Kasumi-1 (cell line): ENCODE results near the gene ZNF280B.

Experiments
- DNase-seq, 2 experiments: peaks; one replicate each; lab custom pipeline; 2025; lab: John Stamatoyannopoulos, UW

Gene ZNF280B

GRCh38 chr22:22508274-22509176 lies at the start of gene ZNF280B:
ZNF280B (minus strand) TSS chr22:22508742; CDS start chr22:22489398, 19,344 bp downstream.
- peak; percentile 81 to 91 for DNase-seq

GRCh38 chr22:22556995-22557925 lies 48.7 kb upstream of the ZNF280B start:
- DNase-seq, result no peak

GRCh38 chr22:22556578-22556977 lies 48.0 kb upstream of the ZNF280B start:
- no peak for DNase-seq

GRCh38 chr22:22555596-22555995 lies 47.1 kb upstream of the ZNF280B start:
- DNase-seq, result no peak

- no peak for DNase-seq
These were observed 46.2 kb upstream of the ZNF280B start for GRCh38 chr22:22554587-22555284.

GRCh38 chr22:22553735-22554586 lies 45.4 kb upstream of the ZNF280B start:
- no peak for DNase-seq

- no peak for DNase-seq
These were observed 44.6 kb upstream of the ZNF280B start for GRCh38 chr22:22553141-22553540.

- DNase-seq, result no peak
These were observed 44.1 kb upstream of the ZNF280B start for GRCh38 chr22:22552630-22553029.

- no peak for DNase-seq
These were observed 42.4 kb upstream of the ZNF280B start for GRCh38 chr22:22550789-22551434.

GRCh38 chr22:22548910-22549309 lies 40.4 kb upstream of the ZNF280B start:
- DNase-seq, result no peak

GRCh38 chr22:22548317-22548716 lies 39.8 kb upstream of the ZNF280B start:
- no peak for DNase-seq

- peak; percentile 48 to 53 for DNase-seq
These were observed 39.3 kb upstream of the ZNF280B start for GRCh38 chr22:22547692-22548300.

GRCh38 chr22:22547226-22547625 lies 38.7 kb upstream of the ZNF280B start:
- DNase-seq, result no peak

- DNase-seq, result peak; percentile 59 to 60
These were observed 37.9 kb upstream of the ZNF280B start for GRCh38 chr22:22546490-22546889.

GRCh38 chr22:22545084-22545483 lies 36.5 kb upstream of the ZNF280B start:
- DNase-seq, result no peak

- DNase-seq, result no peak
These were observed 29.9 kb upstream of the ZNF280B start for GRCh38 chr22:22538226-22538989.

GRCh38 chr22:22536916-22537315 lies 28.4 kb upstream of the ZNF280B start:
- DNase-seq, result no peak

- no peak for DNase-seq
These were observed 28.0 kb upstream of the ZNF280B start for GRCh38 chr22:22536515-22536914.

- DNase-seq, result no peak
These were observed 27.1 kb upstream of the ZNF280B start for GRCh38 chr22:22535662-22536061.
